ENCODE measurements around the gene LEPR.
"Not testable (repeated sequence)": the region's sequence is repeated elsewhere in the genome, so short reads cannot be mapped to it uniquely, and the experiment has no call there.

LEPR gene

DNA sequence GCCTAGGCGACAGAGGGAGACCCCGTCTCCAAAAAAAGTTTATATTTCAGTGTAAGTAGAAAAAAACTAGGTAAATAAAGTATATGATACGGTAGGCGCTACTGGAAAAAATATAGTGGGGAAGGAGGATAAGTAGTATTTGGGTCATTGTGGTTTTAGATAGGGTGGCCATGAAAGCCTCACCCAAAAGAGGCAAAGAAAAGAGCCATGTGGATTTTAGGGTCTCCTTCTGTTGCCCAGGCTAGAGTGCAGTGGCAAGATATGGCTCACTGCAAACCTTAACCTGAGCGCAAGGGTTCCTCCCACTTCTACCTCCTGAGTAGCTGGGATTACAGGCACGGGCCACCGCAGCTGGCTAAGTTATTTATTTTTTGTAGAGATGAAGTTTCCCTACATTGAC, 17.1 kb downstream of the LEPR start:
- DNase-seq = no peak

DNA sequence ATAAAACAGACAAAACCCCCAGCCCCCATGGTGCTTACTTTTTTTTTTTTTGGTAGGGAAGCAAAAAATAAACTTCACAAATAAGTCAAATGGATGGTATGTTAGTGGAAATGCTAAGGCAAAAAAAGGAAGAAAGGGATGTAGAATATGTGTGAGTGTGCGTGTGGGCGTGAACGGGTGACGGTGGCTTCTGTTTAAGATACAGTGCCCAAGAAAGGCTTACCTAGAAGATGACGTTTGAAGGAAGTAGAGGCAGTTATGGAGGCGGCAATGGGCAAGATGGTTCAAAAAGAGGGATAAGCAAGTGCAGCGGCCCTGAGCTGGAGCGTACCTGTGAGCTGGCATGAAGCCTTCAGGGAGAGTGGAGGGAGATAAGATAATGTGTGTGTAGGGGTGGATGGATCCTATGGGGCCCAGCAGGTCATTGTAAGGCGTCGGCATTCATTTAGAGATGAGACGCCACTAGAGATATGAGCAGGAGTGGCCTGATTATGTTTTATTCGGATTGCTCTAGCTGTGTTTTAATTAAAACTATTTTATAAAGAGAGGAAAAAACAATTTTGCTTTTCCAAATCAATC, 19.9 kb downstream of the LEPR start:
- DNase-seq = no peak

DNA sequence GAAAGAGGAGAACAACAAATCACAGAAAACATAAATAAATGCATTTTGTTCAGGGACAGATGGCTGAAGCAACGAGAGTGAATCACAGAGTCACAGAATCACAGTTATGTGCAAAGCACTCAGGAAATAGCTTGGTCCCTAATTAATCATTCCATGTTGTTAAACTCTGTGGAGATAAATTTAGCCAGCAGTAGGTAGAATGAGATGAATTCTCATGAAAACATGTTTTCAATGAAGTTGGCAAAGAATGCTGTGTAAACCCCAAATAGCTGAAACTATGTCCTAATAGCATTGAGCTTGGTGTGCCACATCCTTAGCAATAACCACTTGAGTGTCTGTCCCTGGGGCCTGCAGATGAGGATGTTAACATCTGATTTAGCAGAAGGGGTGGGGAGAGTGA, 20.4 kb downstream of the LEPR start:
- DNase-seq = no peak

DNA sequence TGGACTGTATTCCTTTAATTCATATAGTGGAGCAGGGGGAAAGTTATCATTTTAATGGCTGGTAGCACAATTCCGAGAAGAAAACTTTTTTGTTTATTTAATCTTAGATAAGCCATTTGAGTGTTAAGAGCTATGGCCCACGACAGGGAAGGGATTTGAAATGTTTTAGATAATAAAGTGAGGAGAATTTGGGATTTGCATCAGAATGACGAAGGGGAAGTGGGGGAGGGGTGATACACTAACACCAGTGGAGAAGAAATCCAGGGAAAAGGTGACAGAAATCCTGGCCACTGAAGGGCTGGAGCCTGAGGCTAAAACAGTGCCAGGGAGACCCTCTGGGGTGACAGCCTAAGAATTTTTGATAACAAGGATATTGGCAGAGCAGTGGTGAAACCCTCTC, 21.0 kb downstream of the LEPR start:
- DNase-seq = no peak

DNA sequence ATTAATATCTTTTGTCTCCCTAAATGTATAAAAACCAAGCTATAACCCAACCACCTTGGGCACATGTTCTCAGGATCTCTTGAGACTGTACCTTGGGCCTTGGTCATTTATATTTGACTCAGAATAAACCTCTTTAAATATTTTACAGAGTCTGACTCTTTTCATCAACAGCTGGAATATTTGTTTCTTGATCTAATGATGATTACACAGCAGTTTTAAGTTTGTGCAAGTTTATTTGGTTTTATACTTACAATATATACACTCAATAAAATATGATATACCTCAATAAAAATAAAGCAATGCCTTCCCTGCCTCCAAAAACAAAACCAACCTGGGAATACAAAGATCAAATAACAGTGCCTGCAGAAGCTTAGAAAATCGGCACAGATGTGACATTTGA, 22.0 kb downstream of the LEPR start:
- no peak for DNase-seq

DNA sequence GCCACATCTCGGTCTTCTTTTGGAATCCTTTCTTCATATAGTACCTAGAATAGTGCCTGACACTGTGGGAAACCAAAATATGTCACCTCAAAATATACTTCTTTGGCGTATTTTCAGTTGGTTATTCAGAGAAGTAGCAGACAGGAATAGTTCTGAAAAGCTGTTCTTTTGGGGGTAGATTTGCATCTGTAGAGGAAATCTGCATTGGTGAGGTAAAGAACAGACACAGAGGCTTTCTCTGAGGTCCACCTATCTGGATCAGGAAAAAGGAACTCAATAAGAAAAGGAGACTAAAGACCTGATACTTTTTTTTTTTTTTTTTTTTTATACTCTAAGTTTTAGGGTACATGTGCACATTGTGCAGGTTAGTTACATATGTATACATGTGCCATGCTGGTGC, 23.2 kb downstream of the LEPR start:
- DNase-seq = no peak

DNA sequence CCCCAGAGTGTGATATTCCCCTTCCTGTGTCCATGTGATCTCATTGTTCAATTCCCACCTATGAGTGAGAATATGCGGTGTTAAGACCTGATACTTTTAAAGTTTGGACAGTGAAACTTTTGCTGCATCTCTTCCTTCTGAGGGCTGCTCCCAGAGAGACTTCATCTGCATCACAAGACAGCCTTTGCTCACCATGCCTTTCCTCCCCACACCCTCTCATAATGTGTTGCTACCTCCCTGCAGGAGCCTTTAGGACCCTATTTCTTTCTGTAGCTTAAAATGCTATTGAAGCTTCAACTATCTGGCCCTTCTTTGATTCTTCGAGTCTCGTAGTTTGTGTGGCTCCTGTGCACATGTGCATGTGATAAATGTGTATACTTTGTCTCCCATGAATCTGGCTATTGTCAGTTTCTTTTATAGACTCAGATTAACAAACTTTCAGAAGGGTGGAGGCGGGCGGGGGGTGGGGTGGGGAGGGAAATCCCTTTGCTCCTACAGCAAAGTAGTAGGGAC, 23.7 kb downstream of the LEPR start:
- no peak for DNase-seq

DNA sequence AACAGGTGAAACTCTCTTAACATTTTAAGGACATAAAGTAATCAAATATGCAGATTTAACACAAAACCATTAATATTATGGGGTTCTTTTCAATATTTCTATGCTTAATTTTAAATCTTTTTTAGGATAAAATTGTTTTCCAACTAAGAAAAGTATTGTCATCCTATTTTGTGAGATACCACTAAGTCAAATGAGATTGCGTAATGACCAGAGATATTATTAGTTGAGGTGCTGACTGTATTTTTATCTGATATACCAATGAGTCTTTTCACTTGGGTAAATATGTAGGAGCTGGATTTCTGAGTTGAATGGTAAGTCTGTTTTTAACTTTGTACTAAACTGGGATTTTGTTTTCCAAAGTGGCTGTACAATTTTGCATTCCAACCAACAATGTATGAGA, 25.4 kb downstream of the LEPR start:
- no peak for DNase-seq

DNA sequence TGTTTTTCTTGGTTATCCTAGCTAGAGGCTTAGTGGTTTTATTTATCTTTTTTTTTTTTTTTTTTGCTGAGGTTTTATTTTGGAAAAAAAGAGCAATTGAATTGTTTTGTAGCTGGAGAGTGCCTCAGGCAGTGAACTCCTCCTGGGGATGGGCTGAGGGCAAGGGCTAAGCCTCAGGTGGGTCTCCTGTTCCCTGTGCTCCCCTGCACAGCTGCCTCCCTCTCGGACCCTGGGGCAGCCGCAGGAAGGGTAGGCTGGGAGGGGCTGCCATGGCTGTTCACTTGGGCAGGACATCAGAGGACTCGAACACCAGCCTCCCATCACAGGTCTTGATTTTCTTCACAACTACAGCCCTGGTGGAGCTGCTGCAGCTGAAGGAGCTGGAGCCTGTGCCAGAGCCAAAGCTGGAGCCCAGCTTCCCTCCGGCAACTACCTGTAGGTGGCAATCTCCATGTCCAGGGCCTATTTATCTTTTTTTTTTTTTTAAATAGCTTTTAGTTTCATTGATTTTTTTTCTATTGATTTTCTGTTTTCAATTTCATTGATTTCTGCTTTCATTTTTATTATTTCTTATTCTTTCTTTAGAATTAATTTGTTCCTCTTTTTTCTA, 28.9 kb downstream of the LEPR start:
- DNase-seq = no peak

DNA sequence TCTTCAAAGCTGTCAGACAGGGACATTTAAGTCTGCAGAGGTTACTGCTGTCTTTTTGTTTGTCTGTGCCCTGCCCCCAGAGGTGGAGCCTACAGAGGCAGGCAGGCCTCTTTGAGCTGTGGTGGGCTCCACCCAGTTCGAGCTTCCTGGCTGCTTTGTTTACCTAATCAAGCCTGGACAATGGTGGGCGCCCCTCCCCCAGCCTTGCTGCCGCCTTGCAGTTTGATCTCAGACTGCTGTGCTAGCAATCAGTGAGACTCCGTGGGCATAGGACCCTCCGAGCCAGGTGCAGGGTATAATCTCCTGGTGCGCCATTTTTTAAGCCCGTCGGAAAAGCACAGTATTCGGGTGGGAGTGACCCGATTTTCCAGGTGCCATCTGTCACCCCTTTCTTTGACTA, 35.2 kb downstream of the LEPR start:
- DNase-seq = not testable (repeated sequence)

DNA sequence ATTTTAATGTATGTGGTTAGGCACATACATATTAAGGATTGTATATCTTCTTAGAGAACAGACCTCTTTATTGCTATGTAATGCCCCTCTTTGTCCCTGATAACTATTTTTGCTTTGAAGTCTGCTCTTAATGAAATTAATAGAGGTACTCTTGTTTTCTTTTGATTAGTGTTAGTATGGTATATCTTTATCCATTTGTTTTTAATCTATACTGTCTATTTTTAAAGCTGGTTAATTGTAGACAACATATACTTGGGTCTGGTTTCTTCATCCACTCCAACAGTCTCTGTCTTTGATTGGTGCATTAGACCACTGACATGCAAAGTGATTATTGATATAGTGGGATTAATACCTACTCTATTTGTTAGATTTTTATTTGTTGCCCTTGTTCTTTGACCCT, 36.0 kb downstream of the LEPR start:
- DNase-seq = no peak

DNA sequence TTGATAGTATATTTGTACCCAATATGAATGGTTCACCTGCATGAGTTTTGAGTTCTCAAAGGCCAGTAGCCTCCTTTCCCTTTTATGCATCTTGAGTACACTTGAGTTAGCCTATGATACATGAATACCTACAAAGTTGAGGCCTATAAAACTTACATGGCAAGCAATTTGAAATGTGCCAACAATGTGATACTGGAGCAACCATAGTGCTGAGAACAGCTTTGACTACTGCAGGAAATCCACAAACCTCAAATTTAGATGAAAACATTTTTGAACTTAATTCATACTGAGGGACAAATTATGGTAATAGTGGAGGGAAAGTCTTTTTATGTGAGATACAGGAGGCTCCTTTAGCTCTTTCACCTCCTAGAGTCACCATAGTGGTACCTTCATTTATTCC, 37.4 kb downstream of the LEPR start:
- no peak for DNase-seq

DNA sequence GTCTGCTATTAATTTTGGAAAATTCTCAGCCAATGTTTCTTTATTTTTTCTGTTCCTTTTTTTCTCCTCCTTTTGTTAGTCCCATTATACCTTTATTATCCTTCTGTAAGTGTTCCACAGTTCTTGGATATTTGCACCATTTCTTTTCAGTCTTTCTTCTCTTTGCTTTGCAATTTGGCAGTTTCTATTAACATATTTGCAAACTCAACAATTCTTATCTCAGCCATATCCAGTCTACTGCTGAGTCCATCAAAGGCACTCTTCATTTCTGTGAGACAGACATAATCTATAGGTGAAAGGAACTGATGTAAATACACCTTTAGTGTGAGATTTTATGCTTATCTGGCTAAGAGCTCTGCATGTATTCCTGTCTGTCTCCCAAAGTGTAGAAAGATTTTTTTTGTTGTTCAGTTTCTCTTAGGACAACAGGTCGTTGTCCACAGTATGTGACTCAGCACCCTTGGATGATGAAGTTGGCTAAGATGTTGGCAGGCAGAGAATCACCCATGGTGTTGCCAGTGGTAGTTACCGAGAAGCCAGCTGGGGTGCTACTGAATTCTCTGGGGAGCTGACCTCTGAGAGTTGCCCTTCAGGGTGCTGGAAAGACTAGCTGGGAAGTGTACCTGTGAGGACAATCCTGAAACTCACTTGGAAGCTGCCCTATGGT, 38.4 kb downstream of the LEPR start:
- DNase-seq = no peak

DNA sequence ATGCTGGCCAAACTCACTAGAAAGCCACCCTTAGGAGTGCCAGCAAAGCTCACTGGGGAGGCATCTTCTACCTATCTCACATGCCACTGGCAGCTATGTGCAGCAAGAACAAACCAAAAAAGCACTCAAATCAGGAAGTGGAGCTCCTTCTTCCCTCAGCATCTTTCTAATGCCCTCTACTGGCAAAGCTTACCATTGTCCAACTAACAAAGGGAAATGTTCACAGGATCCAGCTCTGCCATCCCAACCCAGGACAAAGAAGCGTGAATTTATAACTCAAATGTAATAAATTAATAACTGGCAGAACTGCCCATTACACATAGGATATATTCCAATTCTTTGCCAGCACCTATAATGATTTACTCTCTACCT, 38.9 kb downstream of the LEPR start:
- DNase-seq = peak; percentile 3

DNA sequence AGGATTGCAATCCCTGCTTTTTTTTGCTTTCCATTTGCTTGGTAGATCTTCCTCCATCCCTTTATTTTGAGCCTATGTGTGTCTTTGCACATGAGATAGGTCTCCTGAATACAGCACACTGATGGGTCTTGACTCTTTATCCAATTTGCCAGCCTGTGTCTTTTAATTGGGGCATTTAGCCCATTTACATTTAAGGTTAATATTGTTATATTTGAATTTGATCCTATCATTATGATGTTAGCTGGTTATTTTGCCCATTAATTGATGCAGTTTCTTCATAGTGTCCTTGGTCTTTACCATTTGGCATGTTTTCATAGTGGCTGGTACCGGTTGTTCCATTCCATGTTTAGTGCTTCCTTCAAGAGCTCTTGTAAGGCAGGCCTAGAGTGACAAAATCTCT, 45.4 kb downstream of the LEPR start:
- DNase-seq = not testable (repeated sequence)

DNA sequence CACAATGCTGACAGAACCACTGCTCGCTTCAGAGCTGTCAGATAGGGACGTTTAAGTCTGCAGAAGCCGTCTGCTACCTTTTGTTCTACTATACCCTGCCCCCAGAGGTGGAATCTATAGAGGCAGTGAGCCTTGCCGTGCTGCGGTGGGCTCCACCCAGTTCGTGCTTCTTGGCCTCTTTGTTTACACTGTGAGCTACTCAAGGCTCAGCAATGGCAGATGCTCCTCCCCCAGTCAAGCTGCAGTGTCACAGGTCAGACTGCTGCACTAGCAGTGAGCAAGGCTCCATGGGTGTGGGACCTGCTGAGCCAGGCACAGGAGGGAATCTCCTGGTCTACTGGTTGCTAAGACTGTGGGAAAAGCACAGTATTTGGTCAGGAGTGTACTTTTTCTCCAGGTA, 47.1 kb downstream of the LEPR start:
- no peak for DNase-seq

DNA sequence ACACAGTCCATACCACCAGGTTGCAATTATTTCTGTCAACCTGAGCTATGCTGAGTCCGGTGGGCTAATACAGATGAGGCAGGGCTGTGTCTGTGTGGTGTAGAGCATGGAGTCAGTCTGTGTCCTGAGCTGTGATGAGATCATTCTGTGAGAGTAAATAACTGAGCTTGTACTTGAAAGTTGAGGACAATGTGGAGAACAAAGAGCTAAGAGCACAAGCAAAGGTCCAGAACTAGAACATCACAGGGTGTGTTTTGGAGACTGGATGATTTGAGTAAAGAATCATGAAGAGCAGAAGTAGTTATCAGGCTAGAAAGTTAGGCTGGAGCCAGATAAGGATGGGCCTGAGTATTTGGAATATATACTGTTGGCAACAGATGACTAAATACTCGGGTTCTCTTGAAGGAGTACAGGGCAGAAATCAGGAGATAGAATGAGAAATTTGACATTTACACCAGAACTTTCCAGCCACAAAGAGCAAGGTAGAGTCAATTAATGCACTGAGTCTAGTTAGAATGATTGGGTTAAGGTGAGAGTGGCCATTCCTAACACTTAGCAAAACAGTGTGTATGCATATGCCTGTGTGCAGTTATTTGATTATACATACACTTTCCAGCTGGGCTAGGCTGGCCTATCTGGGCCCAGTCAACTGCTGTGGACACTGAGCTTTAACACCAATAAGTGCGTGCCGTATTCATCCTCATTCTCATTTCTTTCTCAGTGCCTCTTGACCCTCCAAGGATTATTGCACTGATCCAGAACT, 48.8 kb downstream of the LEPR start:
- no peak for DNase-seq

DNA sequence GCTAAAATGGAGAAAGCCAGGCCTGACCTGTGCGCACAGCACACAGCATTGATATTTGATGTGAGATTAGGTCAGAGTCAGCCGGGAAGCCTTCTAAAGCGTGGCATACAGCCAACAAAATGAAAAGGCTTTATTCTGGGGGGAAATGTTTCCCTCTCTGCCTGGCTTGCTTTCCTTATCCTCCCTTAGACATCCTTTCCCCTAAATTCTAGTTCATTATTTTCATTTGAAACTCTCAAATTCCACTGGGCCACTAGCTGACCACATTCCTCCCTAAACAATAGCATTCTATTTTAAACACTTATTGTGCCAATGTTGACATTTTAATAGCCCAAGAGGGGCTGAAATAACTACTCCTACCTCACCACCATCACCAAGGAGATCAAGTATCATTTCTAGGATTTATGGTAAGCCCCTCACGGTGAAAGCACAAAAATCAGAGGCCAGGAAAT, 49.4 kb downstream of the LEPR start:
- DNase-seq = no peak

All from CD4-positive, alpha-beta T cell treated with Interleukin-4 for 4 hours (primary cell).